Measurements from ENCODE around the gene POLD2.
"Not testable (repeated sequence)": the region's sequence is repeated elsewhere in the genome, so short reads cannot be mapped to it uniquely, and the experiment has no call there.

The POLD2 gene

DNA sequence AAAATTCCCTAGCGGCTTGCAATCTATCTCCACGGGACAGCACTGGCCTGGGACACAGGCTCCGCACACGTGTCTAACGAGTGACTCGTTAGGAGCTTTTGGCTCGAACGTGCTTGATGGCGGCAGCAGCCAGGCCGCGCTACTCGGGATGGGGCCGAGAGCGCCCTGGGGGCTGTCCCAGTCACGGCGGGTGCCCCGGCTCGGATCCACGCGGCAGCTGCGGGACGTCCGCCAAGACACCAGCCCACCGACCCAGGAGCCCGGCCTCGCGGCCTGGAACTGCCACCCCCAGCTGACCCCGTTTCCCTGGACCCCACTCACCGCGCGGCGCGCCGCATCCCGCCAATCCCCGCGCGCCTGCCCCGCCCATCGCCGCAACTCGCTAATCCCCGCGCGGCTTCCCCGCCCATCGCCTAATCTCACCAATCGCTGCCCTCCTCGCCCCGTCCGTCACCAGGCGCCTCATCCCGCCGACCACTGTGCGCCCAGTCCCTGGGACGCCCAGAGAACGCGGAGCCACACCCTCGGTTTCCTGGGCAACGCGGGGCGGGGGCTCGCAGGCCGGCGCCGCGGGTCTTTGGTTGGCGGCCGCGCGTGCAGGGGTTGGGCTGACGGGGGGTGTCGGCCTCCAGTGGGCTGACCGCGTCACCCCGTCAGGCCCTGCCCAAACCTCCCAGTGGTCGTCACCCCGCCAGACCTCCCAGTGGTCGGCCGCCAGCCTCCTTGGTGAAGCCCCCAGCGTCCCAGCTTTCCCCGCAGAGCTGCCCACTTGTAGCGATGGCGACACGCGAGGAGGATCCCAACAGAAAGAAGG lies at the start of gene POLD2:
TSS of gene POLD2 (minus strand) at position 359 of the 814 bp plus-strand sequence. CDS start 1,495 bp downstream, outside the sequence.
- DNase-seq (ENCODE audit: low spot score): peak; percentile 99

DNA sequence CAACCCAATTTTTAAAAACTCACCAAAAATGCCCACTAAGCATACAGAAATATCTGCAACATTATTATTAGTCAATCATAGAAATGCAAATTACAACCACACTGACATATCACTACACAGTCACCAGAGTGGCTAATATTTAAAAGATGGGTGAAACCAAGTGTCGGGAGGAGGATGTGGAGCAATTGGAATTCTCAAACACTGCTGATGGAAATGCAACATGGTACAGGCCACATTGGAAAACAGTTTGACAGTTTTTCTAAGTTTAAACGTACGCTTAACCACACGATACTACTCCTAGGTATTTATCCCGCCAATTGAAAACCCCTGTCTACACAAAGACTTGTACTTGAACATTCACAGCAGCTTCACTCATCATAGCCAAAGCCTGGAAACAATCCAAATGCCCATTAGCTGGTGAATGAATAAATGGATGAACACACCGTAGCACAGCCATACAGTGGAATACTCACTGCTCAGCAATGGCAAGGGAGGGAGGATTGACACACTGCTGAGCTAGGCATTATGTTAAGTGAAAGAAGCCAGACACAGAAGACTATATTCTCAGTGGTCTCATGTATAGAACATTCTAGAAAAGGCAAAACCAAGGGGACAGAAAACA lies 49.6 kb upstream of the POLD2 start:
- no peak for DNase-seq (ENCODE audit: low spot score)

DNA sequence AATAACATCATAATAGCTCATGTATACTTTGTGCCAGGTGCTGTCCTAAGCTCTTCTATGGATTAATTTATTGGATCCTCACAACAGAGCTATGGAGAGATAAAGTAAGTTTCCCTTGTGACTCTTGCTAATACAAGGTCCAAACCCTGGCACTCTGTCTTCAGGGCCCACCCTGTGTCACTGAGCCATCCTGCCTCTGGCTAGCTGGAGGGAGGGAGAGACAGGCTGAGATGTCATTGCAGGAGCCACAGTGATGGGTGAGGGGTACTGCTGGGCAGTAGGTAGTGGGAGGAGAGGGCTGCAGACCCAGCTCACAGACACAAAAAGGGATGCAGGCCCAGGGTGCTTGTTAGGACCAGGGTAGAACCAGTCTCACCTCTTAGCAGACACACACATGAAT lies 49.0 kb upstream of the POLD2 start:
- DNase-seq (ENCODE audit: low spot score): no peak

DNA sequence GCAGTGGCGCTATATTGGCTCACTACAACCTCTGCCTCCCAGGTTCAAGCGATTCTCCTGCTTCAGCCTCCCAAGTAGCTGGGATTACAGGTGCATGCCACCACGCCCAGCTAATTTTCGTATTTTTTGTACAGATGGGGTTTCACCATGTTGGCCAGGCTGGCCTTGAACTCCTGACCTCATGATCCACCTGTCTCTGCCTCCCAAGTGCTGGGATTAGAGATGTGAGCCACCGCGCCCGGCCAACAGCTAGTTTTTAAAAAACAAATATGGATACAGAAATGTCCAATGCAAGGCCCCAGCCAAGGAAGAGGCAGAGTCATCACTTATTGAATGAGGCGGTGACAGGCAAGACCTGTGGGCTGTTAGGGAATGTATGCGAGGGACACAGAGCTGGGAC lies 48.6 kb upstream of the POLD2 start:
- DNase-seq (ENCODE audit: low spot score): not testable (repeated sequence)

DNA sequence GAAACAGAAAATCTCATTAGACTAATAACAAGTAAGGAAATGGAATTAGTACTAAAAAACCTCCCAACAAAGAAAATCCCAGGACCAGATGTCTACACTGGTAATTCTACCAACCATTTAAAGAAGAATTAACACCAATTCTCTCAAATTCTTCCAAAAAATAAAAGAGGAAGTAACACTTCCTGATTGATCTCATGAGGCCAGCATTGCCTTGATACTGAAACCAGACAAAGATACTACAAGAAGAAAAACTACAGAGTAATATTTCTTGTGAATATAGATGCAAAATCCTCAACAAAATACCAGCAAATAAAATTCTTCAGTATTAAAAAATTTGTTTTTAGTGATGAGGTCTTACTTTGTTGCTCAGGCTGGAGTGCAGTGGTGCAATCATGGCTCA lies 44.6 kb upstream of the POLD2 start:
- no peak for DNase-seq (ENCODE audit: low spot score)

DNA sequence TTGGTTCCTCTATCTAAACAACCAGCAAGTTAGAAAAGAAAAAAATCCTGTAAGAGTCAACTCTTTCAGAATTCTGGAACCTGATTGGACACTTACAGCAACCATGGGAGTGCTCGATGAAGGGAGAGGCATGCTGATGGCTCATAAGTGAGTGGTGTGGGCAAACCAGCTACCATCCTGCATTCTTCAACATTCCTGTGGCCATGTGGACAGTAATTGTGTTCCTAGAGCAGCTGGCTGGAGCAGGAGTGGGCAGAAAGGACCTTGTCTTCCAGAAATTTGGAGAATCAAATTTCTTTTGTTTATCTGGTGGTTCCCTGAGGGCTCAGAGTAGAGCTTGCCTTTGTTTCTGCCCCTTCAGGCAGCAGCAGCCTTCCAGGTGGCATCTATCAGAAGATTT lies 40.2 kb upstream of the POLD2 start:
- DNase-seq (ENCODE audit: low spot score): no peak

DNA sequence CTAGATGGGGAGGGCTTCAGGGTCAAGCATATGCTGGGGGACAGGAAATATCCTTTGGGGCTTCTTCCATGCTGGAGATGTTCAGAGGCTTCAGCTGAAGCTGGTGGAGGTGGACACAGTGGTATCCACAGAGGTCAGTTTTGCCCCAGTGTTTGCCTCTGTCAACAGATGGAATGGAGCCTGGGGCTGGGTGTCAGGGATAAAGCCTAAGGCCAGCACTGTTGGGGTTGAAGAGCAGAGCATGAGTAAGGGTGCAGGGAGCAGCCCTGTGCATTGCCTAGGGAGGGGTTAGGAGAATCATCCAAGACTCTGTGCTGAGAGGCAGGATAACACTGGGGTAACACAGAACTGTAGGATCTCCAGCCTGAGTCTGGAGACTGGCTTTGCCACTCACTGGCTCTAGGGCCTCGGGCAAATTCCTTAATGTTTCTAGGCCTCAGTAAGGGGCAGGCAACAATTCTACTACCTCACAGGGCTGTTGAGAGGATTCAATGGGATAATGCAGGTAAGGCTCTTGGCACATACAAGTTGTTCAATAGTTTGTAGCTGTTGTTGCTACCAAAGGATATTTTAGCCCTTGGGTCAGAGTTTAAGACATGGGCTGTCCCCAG lies 39.5 kb upstream of the POLD2 start:
- DNase-seq (ENCODE audit: low spot score): no peak

DNA sequence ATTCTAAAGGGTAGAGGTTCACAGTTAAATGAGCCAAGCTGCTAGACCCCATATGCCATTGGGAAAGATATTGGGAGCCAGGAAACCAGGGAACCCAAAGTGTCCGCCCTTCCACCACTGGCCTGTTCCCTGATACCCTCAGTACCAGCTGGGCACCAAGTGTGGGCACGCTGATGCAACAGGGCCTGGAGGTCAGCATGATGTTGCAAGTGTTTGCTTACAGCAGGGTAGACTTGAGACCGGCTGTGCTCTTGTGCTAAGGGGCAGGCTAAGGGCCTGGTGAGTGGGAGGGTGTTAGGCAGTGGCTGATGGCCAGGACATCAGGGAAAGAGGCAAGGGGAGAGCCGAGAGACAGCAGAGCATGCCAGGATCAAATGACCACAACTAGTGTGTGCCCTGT lies 38.8 kb upstream of the POLD2 start:
- DNase-seq (ENCODE audit: low spot score): no peak

DNA sequence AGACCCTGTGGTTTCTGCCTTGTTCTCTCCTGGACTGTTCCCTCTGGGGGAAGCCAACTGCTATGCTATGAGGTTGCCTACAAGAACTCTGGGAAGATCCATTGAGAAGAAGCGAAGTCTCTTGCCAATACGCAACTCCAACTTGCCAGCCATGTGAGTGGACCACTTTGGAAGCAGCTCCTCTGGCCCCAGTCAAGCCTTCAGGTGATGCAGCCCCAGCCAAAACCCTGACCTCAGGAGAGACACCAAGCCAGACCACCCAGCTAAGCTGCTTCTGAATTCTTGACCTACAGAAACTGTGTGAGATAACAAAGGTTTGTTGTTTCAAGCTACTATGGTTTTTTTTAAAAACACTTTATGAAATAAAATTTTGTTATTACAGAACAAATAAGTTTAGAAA lies 38.0 kb upstream of the POLD2 start:
- no peak for DNase-seq (ENCODE audit: low spot score)

DNA sequence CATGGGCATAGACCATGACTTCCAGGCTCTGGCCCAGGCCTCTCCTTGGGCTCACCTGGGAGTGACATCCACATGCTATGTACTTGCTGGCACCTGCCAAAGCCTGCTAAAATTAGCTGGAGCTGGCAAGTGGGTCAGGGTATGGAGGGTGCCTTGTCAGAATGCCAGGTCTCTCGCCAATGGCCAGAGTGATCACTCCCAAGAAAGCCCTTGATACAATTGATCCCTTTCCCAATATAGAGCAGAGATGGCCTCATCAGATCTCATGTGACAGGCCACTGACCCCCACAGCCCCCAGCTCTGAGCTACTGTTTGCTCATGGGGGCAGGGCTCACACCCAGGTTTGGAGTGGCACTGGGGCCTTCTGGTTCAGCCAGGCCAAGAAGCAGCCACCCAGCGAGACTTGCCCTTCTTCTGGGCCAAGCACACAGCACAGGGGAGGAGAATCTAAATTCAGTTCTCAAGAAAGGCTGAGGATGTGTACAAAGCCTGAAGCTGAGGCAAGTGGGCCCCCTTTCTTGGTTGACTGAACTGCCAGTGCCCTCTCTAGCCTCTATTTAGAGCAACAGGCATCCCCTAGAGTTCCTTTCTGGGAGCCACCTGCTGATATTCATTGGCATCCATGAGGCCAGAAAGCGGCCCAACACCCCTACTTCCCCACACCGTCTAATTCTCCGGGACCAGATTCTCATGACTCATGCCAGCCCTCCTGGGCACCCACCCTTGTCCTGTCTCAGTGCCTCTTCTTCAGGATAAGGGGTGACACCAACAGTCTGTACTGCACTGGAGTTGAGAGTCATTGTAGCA lies 36.7 kb upstream of the POLD2 start:
- DNase-seq (ENCODE audit: low spot score): no peak

DNA sequence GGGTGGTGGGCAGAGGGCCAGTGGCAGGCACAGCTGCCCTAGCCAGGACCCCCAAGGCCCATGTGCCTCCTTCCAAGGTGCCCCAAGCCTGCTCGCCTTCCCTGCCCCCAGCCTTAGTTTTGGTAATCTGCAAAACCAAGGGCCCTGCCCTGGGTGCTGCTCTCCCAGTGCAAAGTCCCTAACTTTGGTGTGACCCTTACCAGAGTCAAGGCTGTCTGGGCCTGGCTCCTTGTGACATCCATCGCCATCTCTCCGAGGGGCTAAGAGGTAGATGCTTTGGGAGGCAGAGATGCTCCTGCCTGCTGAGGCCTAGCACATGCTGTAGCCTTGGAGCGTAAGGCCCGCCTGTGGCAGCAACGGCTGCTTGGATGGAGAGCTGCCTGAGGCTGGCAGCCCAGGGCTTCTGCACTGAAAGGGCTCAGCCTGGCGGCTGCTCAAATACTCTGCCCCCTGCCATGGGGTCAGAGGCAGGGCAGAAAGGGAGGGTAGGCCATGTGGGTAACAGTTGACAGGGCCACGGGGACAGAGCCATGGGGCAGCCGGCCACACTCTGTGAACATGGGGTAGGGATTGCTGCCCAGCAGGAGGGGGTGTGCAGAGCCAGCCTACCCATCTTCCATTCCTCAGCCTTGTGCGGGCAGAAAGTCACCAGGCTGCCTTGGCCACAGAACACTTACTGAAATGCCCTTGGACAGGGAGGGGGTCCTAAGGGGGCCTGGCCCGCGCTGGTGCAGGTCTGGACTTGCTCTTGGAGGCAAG lies 35.7 kb upstream of the POLD2 start:
- DNase-seq (ENCODE audit: low spot score): peak; percentile 57

DNA sequence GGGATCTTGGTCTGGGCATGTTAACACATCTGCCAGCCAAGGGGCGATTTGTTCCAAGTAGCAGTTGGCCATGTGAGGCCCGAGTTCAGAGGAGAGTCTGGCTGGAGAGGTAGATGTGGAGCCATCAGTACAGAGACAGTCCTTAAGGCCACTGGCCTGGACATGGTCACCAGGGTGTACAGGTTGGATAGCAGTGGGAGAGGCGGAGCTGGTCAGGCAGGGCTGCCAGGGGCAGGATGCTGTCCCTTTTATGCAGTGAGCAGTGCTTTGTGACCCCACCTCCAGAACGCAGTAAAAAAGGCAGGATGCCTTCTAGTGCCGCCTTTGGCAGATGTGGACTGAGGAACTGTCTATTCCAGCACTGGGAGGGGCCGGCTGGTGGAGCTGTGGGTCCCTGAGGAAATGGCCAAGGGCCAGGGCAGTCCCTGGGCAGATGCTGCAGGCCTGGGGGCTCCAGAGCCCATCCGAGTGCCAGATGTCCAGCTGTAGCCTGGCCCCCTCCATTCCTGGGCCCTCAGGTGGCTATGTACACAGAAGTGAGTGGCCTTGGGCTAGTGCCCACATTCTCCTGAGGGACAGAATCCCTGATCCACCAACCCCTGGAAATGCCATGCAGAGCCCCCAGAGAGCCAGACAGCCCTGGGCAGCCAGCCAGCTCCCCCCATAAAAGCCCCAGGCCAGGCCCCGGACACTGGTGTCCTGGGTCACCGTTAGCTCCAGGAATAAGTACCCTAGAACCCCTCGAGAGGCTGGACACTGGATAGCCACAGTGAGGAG lies 34.9 kb upstream of the POLD2 start:
- DNase-seq (ENCODE audit: low spot score): no peak

DNA sequence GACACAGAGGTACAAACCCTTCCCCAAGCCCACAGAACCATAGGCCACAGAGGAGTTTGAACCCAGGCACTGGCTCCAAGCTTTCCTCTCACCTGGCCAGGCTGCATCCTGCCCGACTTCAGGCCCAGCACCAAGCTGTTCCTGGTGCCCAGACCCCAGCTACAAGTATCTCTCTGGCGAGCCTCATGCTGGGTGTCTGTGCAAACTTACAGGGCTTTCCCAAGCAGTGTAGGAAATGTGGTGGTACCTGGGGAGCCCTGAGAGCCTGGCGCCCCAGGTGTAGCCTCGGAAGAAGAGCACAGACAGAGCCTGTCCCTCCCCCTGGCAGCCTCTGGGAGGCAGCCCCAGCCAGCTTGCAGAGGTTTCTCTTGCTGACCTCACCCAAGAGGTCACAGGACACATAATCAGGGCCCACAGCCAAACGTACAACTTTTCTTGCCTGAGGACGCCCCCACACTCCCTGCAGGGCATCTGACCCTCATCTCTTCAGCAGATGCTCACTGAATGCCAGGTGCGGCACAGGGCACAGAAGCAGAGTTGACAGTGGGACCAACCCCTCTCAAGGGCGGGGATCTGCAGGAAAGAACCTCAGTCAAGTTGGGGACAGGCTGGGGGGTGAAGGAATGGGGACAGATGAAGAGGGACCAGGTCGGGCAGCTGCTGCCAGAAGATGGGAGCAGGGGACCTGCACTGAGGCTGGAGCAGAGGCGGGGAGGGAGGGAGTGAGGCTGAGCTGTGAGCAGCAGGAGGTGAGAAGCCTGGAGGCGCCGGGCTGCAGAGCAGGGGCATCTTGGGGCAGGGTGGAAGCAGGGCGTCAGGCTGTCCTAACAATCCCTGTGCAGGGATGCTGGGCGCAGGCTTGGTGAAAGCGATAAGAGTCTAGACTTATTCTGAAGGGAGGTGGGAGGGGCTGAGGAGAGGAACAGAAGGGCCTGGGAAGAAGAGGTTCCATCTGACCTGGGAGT lies 34.0 kb upstream of the POLD2 start:
- no peak for DNase-seq (ENCODE audit: low spot score)

DNA sequence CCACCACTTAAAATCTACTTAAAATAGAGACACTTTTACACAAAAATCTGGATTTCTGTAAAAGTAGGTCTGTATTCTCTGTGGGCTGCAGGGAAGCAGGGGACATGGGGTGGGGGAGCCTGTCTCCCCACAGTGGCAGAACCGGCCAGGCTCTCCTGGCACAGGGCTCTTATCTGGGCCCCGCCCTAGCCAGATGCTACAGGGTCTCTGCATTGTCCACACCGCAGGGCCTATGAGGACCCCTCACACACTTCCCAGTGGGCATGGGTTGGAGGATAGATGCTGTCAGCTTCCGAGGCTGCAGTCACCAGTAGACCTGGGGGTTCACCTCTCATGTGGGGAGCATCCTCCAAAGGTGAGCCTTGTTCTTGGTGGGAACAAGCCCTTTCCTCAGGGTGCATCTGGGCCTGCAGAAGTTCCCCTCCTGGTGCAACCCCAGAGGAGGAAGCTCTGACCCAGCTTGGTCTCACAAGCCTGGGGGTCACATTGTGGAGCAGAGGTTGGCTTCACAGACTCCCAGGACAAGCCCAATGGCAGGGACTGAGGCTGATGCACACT lies 33.2 kb upstream of the POLD2 start:
- DNase-seq (ENCODE audit: low spot score): no peak

DNA sequence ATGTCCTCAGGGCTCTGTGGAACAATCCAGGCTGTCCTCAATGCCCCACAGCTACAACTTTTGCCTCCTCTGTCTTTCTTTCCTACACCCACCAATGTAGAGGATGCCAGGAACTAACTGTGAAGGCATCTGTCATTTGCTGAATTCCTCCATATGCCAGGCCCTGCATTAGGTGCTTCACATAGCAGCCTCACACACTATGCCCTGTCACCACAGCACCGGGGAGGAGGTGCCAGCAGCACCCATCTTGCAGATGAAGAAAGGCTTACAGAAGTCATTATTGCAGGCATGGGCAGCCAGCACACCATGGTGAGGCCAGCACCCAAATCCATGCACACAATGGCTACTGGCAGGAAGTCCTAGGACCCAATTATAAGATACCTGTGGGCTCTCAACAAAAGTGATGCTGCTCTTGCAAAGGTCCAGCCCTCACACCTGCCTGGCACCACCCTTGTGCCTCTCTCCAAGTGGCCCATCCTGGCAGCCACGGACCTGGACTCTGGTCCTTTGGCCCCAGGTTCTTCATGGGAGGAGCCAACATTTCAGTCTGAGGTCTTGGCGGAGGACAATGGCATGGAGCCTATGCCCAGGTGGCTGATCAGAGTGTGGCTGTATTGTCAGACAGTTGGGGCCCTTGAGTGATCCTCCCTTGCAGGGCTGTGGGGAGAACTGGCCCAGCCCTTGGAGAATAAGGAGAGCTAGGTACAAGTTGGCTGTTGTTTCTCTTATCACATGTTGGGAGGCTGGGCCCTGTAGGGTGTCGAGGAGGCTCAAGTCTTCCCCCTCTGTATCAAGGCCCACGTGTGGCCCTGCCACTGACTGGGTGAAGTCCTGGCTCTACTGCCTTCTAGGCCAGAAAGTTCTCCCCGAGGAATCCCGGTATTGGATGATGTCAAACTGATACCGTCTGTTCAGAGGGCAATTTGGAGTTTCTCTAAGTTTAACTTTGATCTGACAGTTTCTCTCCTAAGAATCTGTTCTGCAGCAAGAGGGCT lies 32.1 kb upstream of the POLD2 start:
- DNase-seq (ENCODE audit: low spot score): peak; percentile 68

DNA sequence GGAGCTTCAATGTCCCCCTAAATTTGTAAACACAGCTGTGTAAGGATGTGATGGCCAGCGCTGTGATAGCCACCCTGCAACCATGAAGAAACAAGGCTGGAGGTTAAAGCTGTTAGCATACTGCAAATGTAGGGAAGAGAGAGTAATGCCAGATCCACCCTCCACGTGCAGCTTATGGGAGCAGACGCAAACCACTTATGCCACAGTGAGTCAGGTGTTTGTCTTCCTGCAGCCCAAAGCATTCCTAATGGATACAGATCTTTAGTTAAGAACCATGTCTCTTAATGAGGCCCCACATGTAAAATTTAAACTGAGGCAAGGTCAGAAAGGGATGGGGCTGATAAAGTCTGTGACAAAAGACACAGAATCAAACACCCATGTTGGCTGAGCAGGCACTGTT lies 31.4 kb upstream of the POLD2 start:
- no peak for DNase-seq (ENCODE audit: low spot score)

DNA sequence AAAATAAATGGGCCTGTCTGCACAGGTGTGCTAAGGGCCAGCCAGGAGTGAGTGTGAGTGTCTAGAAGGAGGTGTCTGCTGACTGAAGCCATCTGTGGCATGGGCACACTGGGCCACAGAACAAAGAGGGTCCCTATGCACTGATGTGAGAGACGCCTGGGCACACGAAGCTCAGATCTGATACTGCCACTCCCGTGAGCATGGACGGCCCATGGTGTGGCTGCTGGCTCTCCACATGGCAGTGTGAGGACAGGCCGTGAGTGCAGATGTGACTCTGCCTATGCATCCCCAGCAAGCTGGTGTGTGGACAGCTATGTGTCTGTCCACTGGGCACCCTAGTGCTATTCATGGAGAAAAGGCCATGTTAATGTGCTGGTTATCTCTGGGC lies 30.6 kb upstream of the POLD2 start:
- no peak for DNase-seq (ENCODE audit: low spot score)

All from Ammon's horn (tissue), 1 donor.